GM19035 (cell line): ENCODE data around the gene CEP128.

ENCODE experiments used
- ATAC-seq: cut with Tn5 transposase; IDR thresholded peaks from one replicate; pipeline ENCODE4 v1.9.1; 2021; ENCODE audit not compliant: unreplicated experiment

Gene CEP128

DNA sequence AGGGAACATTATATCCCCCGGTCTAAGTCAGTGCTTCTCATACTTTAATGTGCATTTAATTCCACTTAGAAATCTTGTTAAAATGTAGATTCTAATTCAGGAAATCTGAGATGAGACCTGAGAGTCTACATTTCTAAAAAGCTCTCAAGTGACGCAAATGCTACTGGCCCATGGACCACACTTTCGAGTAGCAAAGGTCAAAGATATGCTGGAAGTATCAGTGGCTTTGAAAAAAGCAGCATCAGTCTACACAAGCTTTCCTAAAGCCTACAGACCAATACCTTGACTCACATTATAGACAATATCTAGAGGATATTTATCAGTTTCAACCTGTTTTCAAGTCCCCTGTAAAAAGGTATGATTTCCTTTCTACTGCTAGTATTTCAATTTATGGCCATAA is 248.6 kb downstream of the CEP128 start:
- ATAC-seq: no peak

DNA sequence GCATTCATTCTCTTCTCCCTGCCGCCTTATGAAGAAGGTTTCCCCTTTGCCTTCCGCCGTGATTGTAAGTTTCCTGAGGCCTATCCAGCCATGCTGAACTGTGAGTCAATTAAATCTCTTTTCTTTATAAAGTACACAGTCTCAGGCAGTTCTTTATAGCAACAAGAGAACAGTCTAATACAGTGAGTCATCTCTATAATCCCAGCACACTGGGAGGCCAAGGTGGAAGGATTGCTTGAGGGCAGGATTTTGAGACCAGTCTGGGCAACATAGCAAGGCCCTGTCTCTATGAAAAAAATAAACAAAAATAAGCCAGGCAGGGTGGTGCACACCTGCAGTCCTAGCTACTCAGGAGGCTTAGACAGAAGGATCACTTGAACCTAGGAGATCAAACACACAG is 259.9 kb downstream of the CEP128 start:
- ATAC-seq: no peak

- ATAC-seq: no peak
These were observed 262.3 kb downstream of the CEP128 start for GRCh38 chr14:80679273-80679672.

GRCh38 chr14:80678436-80678835 is 263.1 kb downstream of the CEP128 start:
- ATAC-seq: no peak

- no peak for ATAC-seq
These were observed 272.1 kb downstream of the CEP128 start for GRCh38 chr14:80669426-80669825.

GRCh38 chr14:80664576-80664975 is 277.0 kb downstream of the CEP128 start:
- no peak for ATAC-seq

DNA sequence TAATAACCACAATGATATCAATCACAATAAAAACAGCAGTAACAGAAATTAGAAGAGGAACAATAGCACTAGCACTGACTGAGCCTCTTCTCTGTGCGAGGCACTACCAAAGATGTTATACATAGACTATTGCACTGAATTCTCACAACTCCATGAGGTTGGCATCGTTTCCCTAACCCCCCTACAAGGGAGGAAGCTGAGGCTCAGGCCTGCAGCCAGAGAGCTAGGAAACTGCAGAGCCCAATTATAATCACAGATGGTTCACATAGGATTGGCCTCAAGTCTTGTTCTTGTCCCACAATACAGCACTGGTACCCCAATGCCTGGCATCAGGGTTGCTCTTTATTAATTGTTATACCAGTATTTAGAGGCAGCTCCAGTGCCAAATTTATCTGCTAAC is 278.0 kb downstream of the CEP128 start:
- ATAC-seq: no peak

DNA sequence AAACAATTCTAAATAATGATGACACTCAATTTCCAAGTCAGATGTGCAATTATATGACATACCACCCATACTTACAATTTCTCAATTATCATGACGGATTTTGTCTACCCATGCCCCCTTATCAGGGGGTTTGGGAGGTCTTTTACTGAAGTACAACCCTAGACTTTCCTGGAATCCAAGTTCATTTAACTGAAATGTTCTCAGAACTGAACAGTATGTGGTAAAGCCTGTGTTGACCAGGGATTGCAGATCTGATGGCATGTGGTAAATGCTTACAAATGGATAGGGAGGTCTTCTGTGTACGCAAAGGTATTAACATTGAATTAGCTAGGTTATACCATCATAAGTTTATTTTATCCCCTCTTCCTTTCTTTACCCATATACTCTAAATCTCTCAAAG is 281.8 kb downstream of the CEP128 start:
- no peak for ATAC-seq

GRCh38 chr14:80658733-80659132 is 282.8 kb downstream of the CEP128 start:
- no peak for ATAC-seq

DNA sequence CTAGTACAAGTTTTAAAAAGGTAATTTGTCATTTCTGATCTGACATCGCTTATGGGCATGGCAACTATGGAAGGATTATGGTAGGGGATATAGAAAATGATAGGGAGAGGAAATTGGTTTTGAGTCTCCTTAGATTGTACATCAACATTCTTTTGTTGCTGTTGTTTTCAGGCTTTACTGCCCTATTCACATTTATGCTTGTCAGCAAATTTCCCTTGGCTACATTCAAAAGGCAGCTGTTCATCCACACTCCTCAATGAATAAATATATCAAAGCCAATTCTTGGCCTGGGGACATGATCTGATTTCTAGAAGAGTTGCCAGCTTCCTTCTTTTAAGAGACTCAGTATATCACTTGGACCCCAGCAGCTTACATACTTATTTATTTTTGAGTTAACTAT is 283.4 kb downstream of the CEP128 start:
- ATAC-seq: no peak

DNA sequence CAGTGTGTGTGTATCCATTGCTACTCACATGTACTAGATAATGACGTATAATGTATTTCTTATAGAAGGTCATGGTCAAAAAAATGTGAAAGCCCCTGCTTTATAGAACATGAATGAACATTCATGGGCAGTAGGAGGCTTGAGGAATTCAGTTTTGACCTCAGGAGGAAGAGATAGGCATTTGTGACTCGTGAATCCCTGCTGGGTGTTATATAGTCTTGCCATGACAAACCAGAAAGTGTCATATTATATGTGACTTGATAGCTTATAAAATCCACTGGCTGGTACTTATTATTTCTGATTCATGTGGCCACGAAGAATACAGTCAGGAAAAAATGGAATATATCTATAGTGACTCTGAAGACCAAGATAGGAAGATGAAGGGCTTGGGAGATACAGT is 287.6 kb downstream of the CEP128 start:
- no peak for ATAC-seq

DNA sequence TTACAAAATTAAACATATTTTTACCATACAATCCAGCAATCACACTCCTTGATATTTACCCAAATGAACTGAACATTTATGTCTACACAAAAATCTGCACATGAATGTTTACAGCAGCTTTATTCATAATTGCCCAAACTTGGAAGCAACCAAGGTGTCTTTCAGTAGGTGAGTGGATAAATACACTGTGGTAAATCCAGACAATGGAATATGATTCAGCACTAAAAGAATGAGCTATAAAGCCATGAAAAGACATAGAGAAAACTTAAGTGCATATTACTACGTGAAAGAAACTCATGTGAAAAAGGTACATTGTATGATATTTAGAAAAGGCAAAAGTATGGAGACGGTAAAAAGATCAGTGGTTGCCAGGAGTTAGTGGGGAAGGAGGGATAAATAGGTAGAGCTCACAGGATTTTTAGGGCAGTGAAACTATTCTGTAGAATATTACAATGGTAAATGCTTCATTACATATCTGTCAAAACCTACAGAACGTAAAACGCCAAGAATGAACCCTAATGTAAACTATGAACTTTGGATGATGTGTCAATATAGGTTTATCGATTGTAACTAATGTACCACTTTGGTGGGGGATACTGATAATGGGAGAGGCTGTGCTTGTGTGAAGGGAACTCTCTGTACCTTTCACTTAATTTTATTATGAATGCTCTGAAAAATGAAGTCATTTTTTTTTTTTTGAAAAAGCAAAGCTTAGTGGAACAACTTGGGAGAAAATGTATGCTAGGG is 295.7 kb downstream of the CEP128 start:
- no peak for ATAC-seq

DNA sequence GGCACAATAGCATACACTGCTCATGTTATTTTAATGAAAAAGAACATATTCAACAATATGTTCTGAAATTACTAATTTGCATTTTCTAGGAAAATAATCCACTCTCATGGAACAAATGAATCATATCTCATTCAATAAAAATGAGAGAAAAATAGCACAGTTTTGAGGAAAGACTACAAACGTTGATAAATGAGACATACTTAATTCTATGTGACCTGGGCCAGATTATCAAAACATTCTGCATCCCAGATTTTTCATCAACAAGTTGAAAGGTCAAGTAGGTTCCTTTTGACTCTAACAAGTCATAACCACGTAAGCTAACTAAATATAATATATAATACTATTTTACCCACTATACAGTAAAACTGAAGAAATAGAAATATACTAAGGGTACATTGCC is 296.7 kb downstream of the CEP128 start:
- ATAC-seq: no peak

DNA sequence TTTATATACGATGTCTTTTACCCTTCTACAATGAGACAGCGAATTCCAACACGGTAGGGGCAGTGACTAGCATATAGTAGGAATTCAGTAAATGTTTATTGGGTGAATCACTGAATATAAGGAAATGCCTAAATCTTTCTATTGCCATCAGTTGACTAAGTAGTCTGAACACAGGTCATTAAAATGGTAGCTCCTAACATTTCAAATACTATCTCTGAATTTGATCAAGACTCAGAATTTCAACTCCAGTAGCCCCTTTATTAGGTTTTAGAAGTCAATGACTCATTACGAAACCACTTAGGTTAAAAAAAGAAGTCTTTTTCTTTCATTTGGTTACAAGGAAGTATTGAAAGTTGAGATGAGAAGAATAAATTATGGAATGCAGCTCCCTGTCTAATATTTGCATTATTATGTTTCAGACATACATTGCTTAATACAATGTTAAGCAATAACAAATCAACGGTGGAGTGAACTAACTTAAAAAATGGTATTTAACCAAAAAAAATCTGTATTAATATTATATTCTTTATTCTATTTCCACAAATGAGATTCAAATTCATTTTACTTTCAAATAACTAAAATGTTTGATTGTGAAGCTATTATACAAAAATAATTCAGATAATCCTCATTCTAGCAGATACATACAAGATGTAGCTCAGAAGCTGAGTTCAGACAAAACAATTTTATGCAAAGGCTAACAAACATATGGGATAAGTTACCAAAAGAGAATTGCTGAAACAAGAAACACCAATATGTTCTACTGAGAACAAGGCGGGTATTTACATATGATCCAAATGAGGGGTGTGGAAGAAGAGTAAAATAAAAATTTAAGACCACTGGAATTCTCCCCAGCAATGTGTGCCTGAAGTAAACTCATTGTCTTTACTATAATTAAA is 302.7 kb downstream of the CEP128 start:
- ATAC-seq: no peak

- no peak for ATAC-seq
These were observed 303.6 kb downstream of the CEP128 start for GRCh38 chr14:80637756-80638619.

- no peak for ATAC-seq
These were observed 305.5 kb downstream of the CEP128 start for GRCh38 chr14:80636071-80636470.

- ATAC-seq: no peak
These were observed 307.3 kb downstream of the CEP128 start for GRCh38 chr14:80634106-80634758.

GRCh38 chr14:80629606-80630005 is 311.9 kb downstream of the CEP128 start:
- ATAC-seq: no peak

DNA sequence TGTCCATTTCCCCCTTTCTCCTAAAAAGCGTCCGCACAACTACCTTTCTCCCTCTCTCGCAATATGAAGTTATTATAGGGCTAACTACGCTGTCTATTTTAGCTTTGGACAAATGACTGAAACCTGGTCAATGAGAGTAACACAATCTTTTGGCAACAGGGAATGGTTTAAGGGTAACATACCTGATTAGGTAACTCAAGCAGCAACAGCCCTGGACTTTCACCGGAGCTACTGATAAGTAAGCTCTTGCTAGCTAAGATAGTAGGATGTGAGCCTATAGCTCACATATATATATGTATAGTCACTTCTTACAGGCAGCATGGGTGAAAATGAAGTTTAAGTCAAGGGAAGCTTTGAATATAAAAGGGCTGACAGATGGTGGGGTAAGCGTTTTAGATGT is 313.0 kb downstream of the CEP128 start:
- ATAC-seq: no peak

DNA sequence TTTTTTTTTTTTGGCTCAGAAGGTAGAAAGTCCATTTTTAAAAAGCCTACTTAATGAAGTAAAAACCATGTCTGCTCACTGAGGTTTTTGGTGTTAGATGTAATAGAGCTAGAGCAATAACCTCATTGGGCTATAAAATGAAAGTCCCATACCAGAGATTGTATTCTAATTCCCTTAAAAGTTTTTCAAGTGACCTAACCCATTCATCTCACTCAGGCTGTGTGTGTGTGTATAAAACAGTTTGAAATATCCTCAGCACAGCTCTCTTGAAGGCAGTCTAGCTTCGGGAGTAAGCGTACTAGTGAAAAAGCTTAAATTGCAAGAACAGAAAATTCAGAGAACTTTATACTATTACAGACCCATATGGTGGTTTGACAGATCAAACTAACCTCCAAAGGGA is 313.8 kb downstream of the CEP128 start:
- no peak for ATAC-seq

DNA sequence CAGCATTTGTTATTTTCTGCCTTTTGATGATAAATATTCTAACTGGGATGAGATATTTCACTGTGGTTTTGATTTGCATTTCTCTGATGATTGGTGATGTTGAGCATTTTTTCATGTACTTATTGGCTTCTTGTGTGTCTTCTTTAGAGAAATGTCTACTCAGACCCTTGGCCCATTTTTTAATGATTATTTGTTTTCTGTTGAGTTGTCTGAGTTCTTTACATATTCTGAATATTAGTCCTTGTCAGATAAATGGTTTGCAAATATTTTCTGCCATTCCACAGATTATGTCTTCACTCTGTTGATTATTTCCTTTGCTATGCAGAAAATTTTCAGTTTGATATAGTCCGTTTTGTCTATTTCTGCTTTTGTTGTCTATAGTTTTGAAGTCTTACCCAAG is 317.0 kb downstream of the CEP128 start:
- no peak for ATAC-seq
